GM12875 (cell line): Measurements from ENCODE around the gene KCTD18.

Source experiments
- H3K4me3 ChIP-seq: one replicate; pipeline ENCODE4 v1.5.1; 2011; ENCODE audit warnings: low read depth, low read length, control low read depth
- CTCF ChIP-seq: IDR thresholded peaks from 2 replicates; pipeline ENCODE4 v1.5.1; 2011; ENCODE audit warnings: low read depth, mild to moderate bottlenecking, control low read depth, inconsistent platforms, low read length, moderate library complexity, borderline replicate concordance; ENCODE audit not compliant: insufficient read depth

Gene KCTD18

GRCh38 chr2:200470230-200470629, 39.6 kb downstream of the KCTD18 start:
- TF ChIP-seq CTCF: no peak
- no peak overlapping the region for H3K4me3 ChIP-seq

GRCh38 chr2:200469708-200470211, 40.1 kb downstream of the KCTD18 start:
- TF ChIP-seq CTCF: no peak
- no peak overlapping the region for H3K4me3 ChIP-seq

- no peak overlapping the region for H3K4me3 ChIP-seq
- no peak for TF ChIP-seq CTCF
Measured at GRCh38 chr2:200467806-200468681, 41.8 kb downstream of the KCTD18 start.

GRCh38 chr2:200466425-200467418, 43.1 kb downstream of the KCTD18 start:
- H3K4me3 ChIP-seq: no peak overlapping the region
- TF ChIP-seq CTCF: no peak

GRCh38 chr2:200463452-200463851, 46.4 kb downstream of the KCTD18 start:
- no peak for TF ChIP-seq CTCF
- H3K4me3 ChIP-seq: no peak overlapping the region

GRCh38 chr2:200461846-200462710, 47.8 kb downstream of the KCTD18 start:
- H3K4me3 ChIP-seq: no peak overlapping the region
- TF ChIP-seq CTCF: no peak
